ENCODE results near the gene SNTB2.

Gene SNTB2

GRCh38 chr16:69169051-69169450 is 17.9 kb upstream of the SNTB2 start:
- DNase-seq (ENCODE audit: low spot score): no peak
- no peak for TF ChIP-seq CTCF (IDR thresholded peaks at IDR 0.05; ENCODE audit: extremely low read depth, missing control alignments)

DNA sequence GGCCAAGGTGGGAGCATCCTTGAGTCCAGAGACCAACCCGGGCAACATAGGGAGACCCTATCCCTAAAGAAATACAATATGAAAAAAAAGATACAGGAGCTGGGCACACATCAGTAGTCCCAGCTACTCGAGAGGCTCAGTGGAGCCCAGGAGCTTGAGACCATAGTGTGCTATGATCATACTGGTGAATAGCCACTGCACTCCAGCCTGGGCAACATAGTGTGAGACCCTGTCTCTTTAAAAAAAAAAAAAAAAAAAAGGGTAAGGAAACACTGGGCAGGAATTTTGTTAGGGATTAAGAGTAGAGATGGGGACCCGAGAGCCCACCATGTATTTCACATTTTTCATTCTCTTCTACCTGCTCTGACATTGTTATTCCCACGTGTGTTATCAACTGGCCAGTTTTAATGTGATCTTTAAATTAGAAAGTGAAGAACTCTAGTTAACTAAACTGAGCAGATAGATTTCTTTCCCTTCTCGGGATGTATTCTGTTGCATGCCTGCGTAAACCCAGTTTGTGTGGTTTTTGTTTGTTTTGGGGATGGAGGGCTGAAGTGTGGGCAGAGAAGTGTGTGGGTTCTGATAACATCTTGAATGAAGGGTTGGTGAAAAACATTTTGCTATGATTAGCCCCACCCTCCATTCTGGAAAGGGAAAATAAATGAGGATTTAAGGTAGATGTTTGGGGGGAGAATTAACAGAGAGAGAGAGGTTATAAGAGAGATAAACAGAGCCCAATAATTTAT is 17.2 kb upstream of the SNTB2 start:
- DNase-seq (ENCODE audit: low spot score): no peak
- TF ChIP-seq CTCF (IDR thresholded peaks at IDR 0.05; ENCODE audit: extremely low read depth, missing control alignments): no peak

DNA sequence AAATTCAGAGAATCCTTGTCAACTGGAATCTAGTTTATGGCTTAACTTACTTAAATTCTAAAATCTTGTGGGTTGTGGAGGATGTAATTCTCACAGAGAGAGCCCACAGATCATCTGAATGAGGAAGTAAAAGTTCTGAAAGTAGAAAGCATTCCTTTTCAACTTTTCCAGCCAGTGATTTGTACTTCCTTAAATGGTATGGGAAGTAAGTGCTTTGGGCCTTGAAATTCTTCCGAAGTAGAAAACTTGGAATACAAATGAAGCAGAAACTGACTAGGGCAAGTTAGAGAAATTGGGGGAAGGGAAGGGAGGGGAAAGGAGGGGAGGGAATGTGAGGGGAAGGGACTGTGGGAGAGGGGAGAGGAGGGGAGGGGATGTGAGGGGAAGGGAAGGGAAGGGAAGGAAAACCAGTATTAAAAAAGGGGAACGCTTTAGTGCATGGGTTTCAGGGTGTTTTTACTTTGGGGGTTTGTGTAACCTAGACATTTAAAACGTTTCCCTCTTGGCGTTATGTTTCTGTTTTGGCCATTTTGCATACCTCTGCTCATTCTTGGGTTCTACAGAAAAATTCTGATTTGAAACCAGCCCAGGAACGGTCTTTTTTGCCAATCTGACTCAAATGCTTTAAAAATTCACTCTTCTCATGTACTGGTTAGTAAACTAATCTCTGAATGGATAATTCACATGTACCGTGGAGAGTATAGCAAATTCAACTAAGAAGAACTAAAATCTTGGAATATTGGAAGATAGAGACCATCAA is 15.5 kb upstream of the SNTB2 start:
- TF ChIP-seq CTCF (IDR thresholded peaks at IDR 0.05; ENCODE audit: extremely low read depth, missing control alignments): no peak
- DNase-seq (ENCODE audit: low spot score): no peak

DNA sequence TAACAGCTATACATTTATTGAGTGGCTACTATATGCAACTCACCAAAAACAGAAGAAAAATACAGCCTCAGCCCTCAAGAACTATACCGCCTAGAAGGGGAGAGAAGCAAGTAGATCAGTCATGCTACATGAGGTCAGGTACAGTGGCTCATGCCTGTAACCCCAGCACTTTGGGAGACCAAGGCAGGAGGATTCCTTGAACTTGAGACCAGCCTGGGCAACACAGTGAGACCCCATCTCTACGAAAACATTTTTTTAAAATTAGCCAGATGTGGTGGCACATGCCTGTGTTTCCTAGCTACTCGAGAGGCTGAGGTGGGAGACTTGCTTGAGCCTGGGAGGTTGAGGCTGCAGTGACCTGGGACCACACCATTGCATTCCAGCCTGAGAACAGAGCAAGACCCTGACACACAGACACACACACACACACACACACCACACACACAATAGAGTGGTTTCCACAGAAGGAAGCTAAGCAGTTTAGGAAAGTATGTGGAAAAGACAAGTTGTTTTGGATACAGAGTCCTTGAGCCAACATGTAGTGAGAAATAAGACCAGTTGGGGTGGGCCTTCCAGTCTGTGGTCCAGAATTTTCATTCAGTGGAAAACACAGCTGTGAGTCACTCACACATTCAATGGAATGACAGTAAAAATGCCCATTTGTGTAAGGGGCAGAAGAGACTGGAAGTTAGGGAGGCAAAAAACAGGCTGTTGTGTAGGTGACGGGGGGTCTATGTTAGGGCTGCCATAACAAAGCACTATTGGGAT is 10.7 kb upstream of the SNTB2 start:
- DNase-seq (ENCODE audit: low spot score): no peak
- no peak for TF ChIP-seq CTCF (IDR thresholded peaks at IDR 0.05; ENCODE audit: extremely low read depth, missing control alignments)

DNA sequence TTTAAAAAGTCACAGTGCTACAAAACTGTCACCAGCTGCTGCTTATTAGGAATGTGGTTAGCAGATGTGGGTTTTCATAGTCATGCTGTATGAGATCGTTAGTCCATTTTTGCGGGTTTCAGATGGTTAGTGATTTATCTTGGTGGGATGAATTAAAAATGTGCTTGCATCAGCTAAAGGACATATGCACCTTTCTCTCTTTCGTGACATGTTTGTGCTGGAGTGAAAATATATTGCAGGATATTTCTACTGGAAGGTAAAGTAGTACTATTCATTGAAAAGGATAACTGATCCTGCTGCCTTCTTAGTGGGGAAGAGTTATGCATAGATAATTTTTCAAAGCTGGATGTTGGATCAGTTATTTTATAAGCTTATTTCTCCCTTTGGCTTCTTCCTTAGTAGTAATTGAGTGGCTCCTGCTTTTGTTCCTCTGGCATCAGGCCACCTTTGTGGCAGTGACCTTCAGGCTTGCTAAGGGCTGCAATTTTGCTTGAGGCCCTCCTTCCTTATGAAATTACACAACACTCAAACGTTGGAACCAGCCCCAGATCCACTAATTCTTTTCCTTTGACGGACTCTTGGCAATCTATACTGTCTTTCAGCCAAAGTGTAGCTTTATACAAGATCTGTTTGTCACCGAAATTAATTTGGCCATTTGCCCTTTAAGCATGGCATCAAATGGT is 7.5 kb upstream of the SNTB2 start:
- no peak for TF ChIP-seq CTCF (IDR thresholded peaks at IDR 0.05; ENCODE audit: extremely low read depth, missing control alignments)
- DNase-seq (ENCODE audit: low spot score): no peak

GRCh38 chr16:69180011-69180338 is 7.0 kb upstream of the SNTB2 start:
- DNase-seq (ENCODE audit: low spot score): no peak
- no peak for TF ChIP-seq CTCF (IDR thresholded peaks at IDR 0.05; ENCODE audit: extremely low read depth, missing control alignments)

Measured in GM20000 (cell line).